Body of pancreas (tissue), 4 donors: Measurements from ENCODE around the gene PPT1.

ENCODE experiments used
- POLR2A ChIP-seq, 3 donors: fragments of 450-650 bp; IDR thresholded peaks; one replicate each; pipeline ENCODE4 v1.6.1; 2016; ENCODE audit warnings: antibody characterized with exemption in 3 of 3, mild to moderate bottlenecking in 2 of 3
- TF ChIP-seq, protein P1 (sequence below), 7 experiments: fragments of 450-650 bp in 4 of 7; fragments of 200-600 bp in 3 of 7; sonication (generic) in 3 of 7; IDR thresholded peaks; one replicate each; pipeline ENCODE4 v1.5.1; 2016 to 2019; ENCODE audit warnings: antibody characterized with exemption in 7 of 7

DNA sequence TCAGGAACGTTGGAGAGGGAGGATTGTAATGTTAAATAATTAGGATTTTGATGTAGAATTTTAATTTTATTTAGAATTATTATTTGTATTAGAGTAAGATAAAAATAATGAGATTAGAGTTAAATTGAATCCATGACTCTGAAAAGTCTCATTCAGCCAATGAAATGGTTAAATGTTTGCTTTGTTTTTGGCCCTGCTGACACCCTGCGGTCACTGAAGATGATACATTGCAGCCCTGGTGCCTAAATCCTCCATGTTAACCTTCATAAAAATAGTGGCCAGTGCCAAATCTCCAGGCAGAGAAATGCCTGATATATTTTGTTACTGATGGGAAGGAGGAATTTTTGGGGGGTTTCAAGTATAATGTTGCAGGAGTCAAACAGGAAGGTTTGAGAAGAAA lies 36.8 kb upstream of the PPT1 start:
- no peak for TF ChIP-seq POLR2A (IDR thresholded peaks at IDR 0.05)
- TF ChIP-seq, protein P1, sequence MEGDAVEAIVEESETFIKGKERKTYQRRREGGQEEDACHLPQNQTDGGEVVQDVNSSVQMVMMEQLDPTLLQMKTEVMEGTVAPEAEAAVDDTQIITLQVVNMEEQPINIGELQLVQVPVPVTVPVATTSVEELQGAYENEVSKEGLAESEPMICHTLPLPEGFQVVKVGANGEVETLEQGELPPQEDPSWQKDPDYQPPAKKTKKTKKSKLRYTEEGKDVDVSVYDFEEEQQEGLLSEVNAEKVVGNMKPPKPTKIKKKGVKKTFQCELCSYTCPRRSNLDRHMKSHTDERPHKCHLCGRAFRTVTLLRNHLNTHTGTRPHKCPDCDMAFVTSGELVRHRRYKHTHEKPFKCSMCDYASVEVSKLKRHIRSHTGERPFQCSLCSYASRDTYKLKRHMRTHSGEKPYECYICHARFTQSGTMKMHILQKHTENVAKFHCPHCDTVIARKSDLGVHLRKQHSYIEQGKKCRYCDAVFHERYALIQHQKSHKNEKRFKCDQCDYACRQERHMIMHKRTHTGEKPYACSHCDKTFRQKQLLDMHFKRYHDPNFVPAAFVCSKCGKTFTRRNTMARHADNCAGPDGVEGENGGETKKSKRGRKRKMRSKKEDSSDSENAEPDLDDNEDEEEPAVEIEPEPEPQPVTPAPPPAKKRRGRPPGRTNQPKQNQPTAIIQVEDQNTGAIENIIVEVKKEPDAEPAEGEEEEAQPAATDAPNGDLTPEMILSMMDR (IDR thresholded peaks at IDR 0.05) = no peak
